PC-9 (cell line): ENCODE data around the gene SVOPL. TPM values are rescaled to one million over a fixed set of nuclear protein-coding genes. Genes with fewer than 3 reads are reported as not detected.

Experiments used
- BruUV-seq: library from RNA; stranded (reverse); fragments of 400-500 nt; replicated peaks from 2 replicates; lab custom pipeline; 2021; lab: Mats Ljungman, UMichigan
- CTCF ChIA-PET: fragments of 300-600 bp; sonication (Branson Sonifier 250); formaldehyde crosslinking; loops from one replicate; lab custom pipeline; 2022; ENCODE audit warnings: antibody characterized with exemption; lab: Charles Lee
- POLR2A ChIA-PET: fragments of 300-600 bp; sonication (Branson Sonifier 250); formaldehyde crosslinking; loops from one replicate; lab custom pipeline; 2022; ENCODE audit warnings: antibody characterized with exemption; ENCODE audit not compliant: unreplicated experiment; lab: Charles Lee
- DNase-seq, 2 experiments: peaks; one replicate each; pipeline versions ENCODE4 v3.0.0 to v3.0.0-alpha.2; 2015 to 2022; ENCODE audit warnings: mixed read lengths in 1 of 2
- H2AFZ ChIP-seq: fragments of 200-600 bp; sonication (generic); 2 replicates; pipeline ENCODE4 v1.8.1; 2017; ENCODE audit warnings: antibody characterized with exemption
- H3F3A ChIP-seq: fragments of 200-600 bp; sonication (generic); 2 replicates; pipeline ENCODE4 v1.8.1; 2017; ENCODE audit warnings: antibody characterized with exemption, mild to moderate bottlenecking, low read depth; ENCODE audit not compliant: insufficient read depth
- H3K27ac ChIP-seq: fragments of 200-600 bp; sonication (generic); 2 replicates; pipeline ENCODE4 v1.6.1; 2016; ENCODE audit warnings: mixed run types
- H3K27me3 ChIP-seq: fragments of 200-600 bp; sonication (generic); 2 replicates; pipeline ENCODE4 v1.6.1; 2016; ENCODE audit warnings: low read depth, mixed run types; ENCODE audit not compliant: insufficient read depth
- H3K36me3 ChIP-seq: fragments of 200-600 bp; sonication (generic); 2 replicates; pipeline ENCODE4 v1.6.1; 2016; ENCODE audit warnings: low read depth, mixed run types
- H3K4me1 ChIP-seq: fragments of 200-600 bp; sonication (generic); replicated peaks from 2 replicates; pipeline ENCODE4 v1.6.1; 2016; ENCODE audit warnings: mixed run types; ENCODE audit not compliant: insufficient read depth
- H3K4me2 ChIP-seq: fragments of 200-600 bp; sonication (generic); 2 replicates; pipeline ENCODE4 v1.6.1; 2017; ENCODE audit warnings: mixed run types
- H3K4me3 ChIP-seq: fragments of 200-600 bp; sonication (generic); 2 replicates; pipeline ENCODE4 v1.6.1; 2016; ENCODE audit warnings: mixed run types
- H3K79me2 ChIP-seq: fragments of 200-600 bp; sonication (generic); 2 replicates; pipeline ENCODE4 v1.6.1; 2017; ENCODE audit warnings: low read depth, mixed run types
- H3K9me2 ChIP-seq: fragments of 200-600 bp; sonication (generic); 2 replicates; pipeline ENCODE4 v1.8.1; 2017; ENCODE audit warnings: mild to moderate bottlenecking; ENCODE audit not compliant: insufficient read depth
- H3K9me3 ChIP-seq: fragments of 200-600 bp; sonication (generic); 2 replicates; pipeline ENCODE4 v1.8.1; 2016; ENCODE audit warnings: low read depth; ENCODE audit not compliant: insufficient read depth
- H4K20me1 ChIP-seq: fragments of 200-600 bp; sonication (generic); 2 replicates; pipeline ENCODE4 v1.8.1; 2017; ENCODE audit not compliant: insufficient read depth
- CTCF ChIP-seq: fragments of 200-600 bp; sonication (generic); conservative IDR thresholded peaks from 2 replicates; pipeline ENCODE4 v1.6.1; 2017; ENCODE audit warnings: mixed run types, antibody characterized with exemption, mild to moderate bottlenecking, moderate library complexity
- EZH2 ChIP-seq: fragments of 200-600 bp; sonication (generic); IDR thresholded peaks from 2 replicates; pipeline ENCODE4 v1.8.0; 2017; ENCODE audit warnings: antibody characterized with exemption, low read depth
- intact Hi-C: fragments of 100-400 bp; cut with micrococcal nuclease; formaldehyde crosslinking; loops from one replicate; pipeline ENCODE4 v1.10.0; 2022; ENCODE audit not compliant: unreplicated experiment
- total RNA-seq: library from RNA; stranded (reverse); gene quantifications from 2 replicates; pipeline ENCODE4 v1.2.3, GENCODE V29; 2021

Gene SVOPL
- total RNA-seq, 1 experiment from 2014 or later: 0.70 TPM

GRCh38 chr7:138559448-138559847 is 141.7 kb downstream of the SVOPL start:
- Histone ChIP-seq H3K4me3 (no peak overlapping the region), H3K27me3 (no peaks in the 10 kb centered on the region), H3K79me2 (no peaks in the 10 kb centered on the region), H3K9me3 (peaks cover 28% of the 10 kb centered on the region), H3K4me2 (no peak overlapping the region), H3K9me2 (no peaks in the 10 kb centered on the region), H3K36me3 (peaks cover 47% of the 10 kb centered on the region), H3K4me1 (peaks cover 12% of the 10 kb centered on the region), H4K20me1 (no peaks in the 10 kb centered on the region), H3K27ac (no peak overlapping the region), H3F3A (peaks cover 12% of the 10 kb centered on the region; the same call in 1 of the 2 replicates), H2AFZ (no peak overlapping the region)
- no TSS peak for BruUV-seq
- ChIA-PET CTCF (no interaction called here), POLR2A (no interaction called here)
- TF ChIP-seq CTCF (no peak), EZH2 (no peak)
- intact Hi-C loops: no loop called here
- DNase-seq: no peak

DNA sequence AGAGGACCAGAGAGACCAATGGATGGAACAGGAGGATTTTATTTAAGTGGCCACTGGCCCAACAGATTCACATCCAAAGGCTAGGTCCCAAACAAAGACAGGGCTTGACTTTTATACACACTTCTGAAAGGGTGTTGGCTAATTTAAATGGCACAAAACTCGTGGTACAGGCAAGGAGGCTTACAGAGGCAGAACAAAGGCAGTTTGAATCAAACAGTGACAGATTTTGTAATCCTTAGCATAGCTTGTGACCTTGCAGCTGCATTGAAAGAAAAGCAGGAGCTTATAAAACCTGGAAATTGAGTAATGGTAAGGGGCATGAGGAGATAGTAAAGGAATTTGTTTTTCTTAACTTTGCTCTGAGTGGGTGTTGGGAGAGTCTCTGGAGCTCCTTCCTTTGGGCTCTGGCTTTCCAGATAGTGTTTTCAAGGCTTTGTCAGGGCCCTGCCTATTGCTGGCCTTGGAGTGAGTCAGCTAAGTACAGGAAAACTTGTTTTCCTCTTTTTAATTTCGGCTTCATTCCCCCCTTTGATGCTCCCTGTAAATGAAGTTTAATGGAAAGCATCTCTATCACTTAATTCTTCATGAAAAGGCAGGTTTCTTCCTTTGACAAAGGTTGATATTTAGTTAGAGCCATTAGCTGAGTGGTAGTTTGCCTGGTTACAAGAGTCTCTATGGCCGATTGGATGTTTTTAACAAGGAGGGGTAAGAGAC is 144.2 kb downstream of the SVOPL start:
- peaks cover 67% of the 10 kb centered on the region for H3K36me3 ChIP-seq
- DNase-seq: no peak
- no peak overlapping the region for H3K4me2 ChIP-seq
- ChIA-PET CTCF (interaction anchor here (0.5 kb wide), 1 partner anchor 377 kb away, joined by 5 read pairs; no protein-coding TSS in a partner anchor), POLR2A (no interaction called here)
- no peaks in the 10 kb centered on the region for H3K79me2 ChIP-seq
- intact Hi-C loops: no loop called here
- no peaks in the 10 kb centered on the region for H3K9me2 ChIP-seq
- no peaks in the 10 kb centered on the region for H4K20me1 ChIP-seq
- H3K27me3 ChIP-seq: no peaks in the 10 kb centered on the region
- H2AFZ ChIP-seq: no peak overlapping the region
- H3K27ac ChIP-seq: no peak overlapping the region
- H3K9me3 ChIP-seq: peaks cover 28% of the 10 kb centered on the region
- no TSS peak for BruUV-seq
- no peak overlapping the region for H3K4me3 ChIP-seq
- TF ChIP-seq CTCF: no peak
- no peak for TF ChIP-seq EZH2
- no peaks in the 10 kb centered on the region for H3F3A ChIP-seq
- H3K4me1 ChIP-seq: no peaks in the 10 kb centered on the region

- BruUV-seq: no TSS peak
- Histone ChIP-seq H2AFZ (no peak overlapping the region), H3K79me2 (no peaks in the 10 kb centered on the region), H3F3A (no peaks in the 10 kb centered on the region), H3K36me3 (peaks cover 77% of the 10 kb centered on the region), H3K27ac (no peak overlapping the region), H4K20me1 (no peaks in the 10 kb centered on the region), H3K27me3 (no peaks in the 10 kb centered on the region), H3K4me3 (no peak overlapping the region), H3K9me2 (no peaks in the 10 kb centered on the region), H3K4me1 (no peaks in the 10 kb centered on the region), H3K9me3 (peaks cover 28% of the 10 kb centered on the region), H3K4me2 (no peak overlapping the region)
- POLR2A ChIA-PET: no interaction called here
- DNase-seq: no peak
- CTCF ChIA-PET: no interaction called here
- no peak for TF ChIP-seq CTCF
- no peak for TF ChIP-seq EZH2
- intact Hi-C loops: no loop called here
Measured at GRCh38 chr7:138555684-138556083, 145.5 kb downstream of the SVOPL start.
